Kidney (tissue), 14 donors: ENCODE data around the gene SMYD3. TPM values are rescaled to one million over a fixed set of nuclear protein-coding genes. Genes with fewer than 3 reads are reported as not detected.

ENCODE experiments used
- DNase-seq, 5 donors: peaks; one replicate each; pipeline ENCODE4 v3.0.0-alpha.2; 2013 to 2020
- FAIRE-seq: peaks from 2 replicates; lab custom pipeline; 2012; peaks lifted over from hg19 to GRCh38; lab: Jason Lieb, UNC
- H3K27ac ChIP-seq, 2 donors: one replicate each; pipeline ENCODE4 v1.7.0; 2013; ENCODE audit warnings: low read depth in 2 of 2, low read length in 2 of 2, inconsistent platforms in 1 of 2
- H3K27me3 ChIP-seq: one replicate; pipeline ENCODE4 v1.7.1; 2013; ENCODE audit warnings: low read length, inconsistent platforms; ENCODE audit not compliant: control insufficient read depth, insufficient read depth
- H3K36me3 ChIP-seq, 3 donors: one replicate each; pipeline versions ENCODE4 v1.7.0 to v1.7.1; 2013; ENCODE audit warnings: low read length in 3 of 3, control low read depth in 1 of 3, inconsistent platforms in 1 of 3; ENCODE audit not compliant: insufficient read depth in 3 of 3, control insufficient read depth in 2 of 3
- H3K4me1 ChIP-seq, 3 donors: one replicate each; pipeline versions ENCODE4 v1.7.0 to v1.7.1; 2013; ENCODE audit warnings: low read length in 3 of 3, inconsistent platforms in 1 of 3, low read depth in 1 of 3; ENCODE audit not compliant: control insufficient read depth in 2 of 3, insufficient read depth in 2 of 3
- H3K4me3 ChIP-seq, 3 donors: one replicate each; pipeline versions ENCODE4 v1.7.0 to v1.8.1; 2013; ENCODE audit warnings: low read length in 3 of 3, control low read depth in 1 of 3, inconsistent platforms in 1 of 3
- H3K9ac ChIP-seq, 3 donors: one replicate each; pipeline versions ENCODE4 v1.7.0 to v1.7.1; 2013; ENCODE audit warnings: low read length in 3 of 3, control low read depth in 1 of 3, inconsistent platforms in 1 of 3
- H3K9me3 ChIP-seq, 3 donors: one replicate each; pipeline versions ENCODE4 v1.7.0 to v1.7.1; 2013; ENCODE audit warnings: low read length in 3 of 3, control low read depth in 1 of 3, inconsistent platforms in 1 of 3; ENCODE audit not compliant: control insufficient read depth in 2 of 3, insufficient read depth in 1 of 3
- intact Hi-C: fragments of 100-400 bp; cut with DNase I; formaldehyde crosslinking; loops from one replicate; pipeline ENCODE4 v1.11.1; 2022
- polyA plus RNA-seq: library from polyadenylated mRNA; stranded (reverse); fragments of 350-450 nt; fragmentation: Illumina TruSeq; extraction: RNeasy Lipid Tissue Mini Kit (QIAGEN cat#74804); gene quantifications from one replicate; pipeline ENCODE4 v1.2.3, GENCODE V29; 2014; ENCODE audit warnings: low read depth, low replicate concordance; ENCODE audit not compliant: insufficient read depth
- total RNA-seq: library from RNA; stranded (reverse); fragmentation: NEBNext Ultra II Directional; extraction: Animal tissue kit (Norgen Biotek cat#: 25700); gene quantifications from one replicate; pipeline ENCODE4 v1.2.1, GENCODE V29; 2021
- TF ChIP-seq, protein P1 (sequence below): IDR thresholded peaks from 3 replicates; pipeline ENCODE4 v1.5.1; 2012; ENCODE audit warnings: mild to moderate bottlenecking, moderate library complexity, borderline replicate concordance; ENCODE audit not compliant: insufficient read depth; ENCODE audit errors: extremely low read depth
- donor health status: control.
- donor health status: control.
- donor health status: control.
- donor health status: control.
- donor health status: control.
- donor health status: DM: yes; HTN: yes; CAD: no.
- donor health status: Normal renal cell carcinoma (clear cell type).

SMYD3 gene
- total and polyA plus RNA-seq, 2 donors from 2014 or later: 23.3 to 23.9 TPM

DNA sequence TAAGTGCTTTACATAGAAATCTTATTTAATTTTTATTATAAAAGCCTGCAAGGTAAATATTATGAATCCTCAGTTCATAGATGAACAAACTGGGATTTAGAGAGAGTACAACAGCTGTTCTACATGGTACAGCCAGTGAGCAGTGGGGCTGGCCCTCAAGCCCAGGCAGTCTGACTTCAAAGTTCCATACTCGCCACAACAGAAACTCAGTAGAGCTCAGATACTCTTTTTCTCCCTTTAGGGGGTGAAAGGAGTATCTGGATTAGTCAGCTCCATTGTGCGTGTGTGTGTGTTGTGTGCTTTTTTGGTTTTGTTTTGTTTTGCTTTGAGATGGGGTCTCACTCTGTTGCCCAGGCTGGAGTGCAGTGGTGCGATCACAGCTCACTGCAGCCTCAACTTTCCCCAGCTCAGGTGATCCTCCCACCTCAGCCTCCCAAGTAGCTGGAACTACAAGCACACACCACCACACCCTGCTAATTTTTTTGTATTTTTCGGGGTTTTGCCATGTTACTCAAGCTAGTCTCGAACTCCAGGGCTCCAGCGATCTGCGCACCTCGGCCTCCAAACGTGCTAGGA lies 378.5 kb downstream of the SMYD3 start:
- TF ChIP-seq, protein P1, sequence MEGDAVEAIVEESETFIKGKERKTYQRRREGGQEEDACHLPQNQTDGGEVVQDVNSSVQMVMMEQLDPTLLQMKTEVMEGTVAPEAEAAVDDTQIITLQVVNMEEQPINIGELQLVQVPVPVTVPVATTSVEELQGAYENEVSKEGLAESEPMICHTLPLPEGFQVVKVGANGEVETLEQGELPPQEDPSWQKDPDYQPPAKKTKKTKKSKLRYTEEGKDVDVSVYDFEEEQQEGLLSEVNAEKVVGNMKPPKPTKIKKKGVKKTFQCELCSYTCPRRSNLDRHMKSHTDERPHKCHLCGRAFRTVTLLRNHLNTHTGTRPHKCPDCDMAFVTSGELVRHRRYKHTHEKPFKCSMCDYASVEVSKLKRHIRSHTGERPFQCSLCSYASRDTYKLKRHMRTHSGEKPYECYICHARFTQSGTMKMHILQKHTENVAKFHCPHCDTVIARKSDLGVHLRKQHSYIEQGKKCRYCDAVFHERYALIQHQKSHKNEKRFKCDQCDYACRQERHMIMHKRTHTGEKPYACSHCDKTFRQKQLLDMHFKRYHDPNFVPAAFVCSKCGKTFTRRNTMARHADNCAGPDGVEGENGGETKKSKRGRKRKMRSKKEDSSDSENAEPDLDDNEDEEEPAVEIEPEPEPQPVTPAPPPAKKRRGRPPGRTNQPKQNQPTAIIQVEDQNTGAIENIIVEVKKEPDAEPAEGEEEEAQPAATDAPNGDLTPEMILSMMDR: no peak
- DNase-seq: no peak
- H3K36me3 ChIP-seq: no peaks in the 10 kb centered on the region
- no peak for FAIRE-seq
- no peaks in the 10 kb centered on the region for H3K4me1 ChIP-seq
- H3K27me3 ChIP-seq: no peaks in the 10 kb centered on the region
- no peak overlapping the region for H3K27ac ChIP-seq
- H3K4me3 ChIP-seq: no peak overlapping the region
- no peaks in the 10 kb centered on the region for H3K9me3 ChIP-seq
- no peak overlapping the region for H3K9ac ChIP-seq
- intact Hi-C loops: no loop called here

DNA sequence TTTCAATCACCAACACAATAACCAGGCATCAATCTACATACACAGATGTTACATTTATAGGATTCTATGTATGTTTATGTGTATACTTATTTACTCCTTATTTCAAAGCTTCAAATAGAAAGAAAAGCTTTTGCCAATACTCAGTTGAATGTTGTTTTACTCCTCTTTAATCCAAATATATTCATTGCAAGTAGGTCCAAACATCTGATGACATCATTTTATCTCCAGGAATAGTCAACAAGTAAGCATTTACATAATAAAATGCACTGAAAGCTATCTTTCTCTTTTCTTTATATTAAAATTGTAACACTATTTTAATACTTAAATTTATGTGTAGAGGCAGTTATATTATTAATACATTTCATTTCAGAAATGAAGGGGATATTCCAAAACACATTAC lies 380.5 kb downstream of the SMYD3 start:
- TF ChIP-seq, protein P1: no peak
- Histone ChIP-seq H3K9ac (no peak overlapping the region), H3K27me3 (no peaks in the 10 kb centered on the region), H3K27ac (no peak overlapping the region), H3K9me3 (no peaks in the 10 kb centered on the region), H3K4me3 (no peak overlapping the region), H3K36me3 (no peaks in the 10 kb centered on the region), H3K4me1 (no peaks in the 10 kb centered on the region)
- intact Hi-C loops: no loop called here
- FAIRE-seq (no peak), DNase-seq (no peak)

DNA sequence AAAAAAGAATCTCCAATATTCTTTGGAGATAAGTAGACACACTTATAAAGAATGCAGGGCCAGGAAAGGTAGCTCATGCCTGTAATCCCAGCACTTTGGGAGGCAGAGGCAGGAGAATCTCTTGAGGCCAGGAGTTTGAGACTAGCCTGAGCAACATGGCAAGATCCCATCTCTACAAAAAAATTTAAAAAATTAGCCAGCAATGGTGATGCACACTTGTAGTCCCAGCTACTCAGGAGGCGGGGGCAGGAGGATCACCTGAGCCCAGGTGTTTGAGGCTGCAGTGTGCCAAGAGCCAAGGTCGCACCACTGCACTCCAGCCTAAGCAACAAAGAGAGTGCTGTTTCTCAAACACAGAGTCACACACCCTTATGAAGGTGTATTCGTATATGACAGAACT lies 385.0 kb downstream of the SMYD3 start:
- FAIRE-seq: no peak
- H3K9me3 ChIP-seq: no peaks in the 10 kb centered on the region
- H3K4me3 ChIP-seq: no peak overlapping the region
- TF ChIP-seq, protein P1: no peak
- no peak overlapping the region for H3K27ac ChIP-seq
- intact Hi-C loops: no loop called here
- H3K36me3 ChIP-seq: no peaks in the 10 kb centered on the region
- DNase-seq: no peak
- H3K9ac ChIP-seq: no peak overlapping the region
- no peaks in the 10 kb centered on the region for H3K4me1 ChIP-seq
- H3K27me3 ChIP-seq: no peaks in the 10 kb centered on the region

DNA sequence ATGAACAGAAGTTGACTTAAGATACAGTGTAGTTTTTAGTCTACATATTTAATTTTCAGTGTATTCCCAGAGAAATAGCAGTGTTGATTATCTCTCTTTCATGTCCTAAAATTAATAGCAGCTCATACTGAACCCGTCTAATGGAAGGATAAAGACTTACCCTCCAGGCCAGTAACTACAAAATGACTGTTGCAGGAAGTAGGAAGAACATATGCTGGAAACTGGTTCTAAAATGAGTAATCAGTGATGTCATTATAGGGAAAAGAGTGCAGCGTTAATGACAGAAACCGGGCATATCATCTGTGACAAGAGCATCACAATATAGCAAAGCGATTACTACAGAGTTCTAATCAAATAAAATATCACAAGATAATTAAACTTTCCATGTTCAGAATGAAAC lies 385.5 kb downstream of the SMYD3 start:
- Histone ChIP-seq H3K4me3 (no peak overlapping the region), H3K27ac (no peak overlapping the region), H3K4me1 (no peaks in the 10 kb centered on the region), H3K27me3 (no peaks in the 10 kb centered on the region), H3K9me3 (no peaks in the 10 kb centered on the region), H3K9ac (no peak overlapping the region), H3K36me3 (no peaks in the 10 kb centered on the region)
- FAIRE-seq (no peak), DNase-seq (no peak)
- TF ChIP-seq, protein P1: no peak
- intact Hi-C loops: no loop called here
